ENCODE data around the gene TXNRD2. TPM values are rescaled to one million over a fixed set of nuclear protein-coding genes. Genes with fewer than 3 reads are reported as not detected.

The TXNRD2 gene
- total RNA-seq, 1 experiment from 2014 or later = 29.5 TPM

- TF ChIP-seq TCF7L2 (IDR thresholded peaks at IDR 0.05; ENCODE audit: low read depth, low read length) (no peak), POLR2AphosphoS5 (IDR thresholded peaks at IDR 0.05; ENCODE audit: low read depth, low read length) (no peak), SIN3A (IDR thresholded peaks at IDR 0.05; ENCODE audit: borderline replicate concordance, insufficient read depth, low read depth, low read length) (no peak), CTCF (IDR thresholded peaks at IDR 0.05) (no peak), REST (IDR thresholded peaks at IDR 0.05; ENCODE audit: insufficient read depth in 1 of 2, low read depth in 2 of 2, low read length in 1 of 2) (no peak)
- DNase-seq (ENCODE audit: low read depth, low spot score) = no peak
- intact Hi-C loops (cut with micrococcal nuclease; ENCODE audit: unreplicated experiment) (no loop called here), in situ Hi-C loops (cut with HindIII; ENCODE audit: low pct_unique_long_range_greater_than_20kb, low sequenced_read_pairs) (no loop called here)
- Histone ChIP-seq H3K9me3 (ENCODE audit: control insufficient read depth, insufficient read depth, low read depth, low read length) (no peaks in the 10 kb centered on the region), H3K27me3 (ENCODE audit: control insufficient read depth, insufficient read depth, low read length) (no peaks in the 10 kb centered on the region), H3K36me3 (ENCODE audit: control insufficient read depth, insufficient read depth, low read length) (no peaks in the 10 kb centered on the region), H3K27ac (ENCODE audit: low read length) (no peak overlapping the region), H3K4me3 (ENCODE audit: low read depth in 2 of 2, low read length in 2 of 2) (no peak overlapping the region), H3K4me1 (ENCODE audit: control insufficient read depth, insufficient read depth, low read length) (peaks cover 6% of the 10 kb centered on the region)
- ATAC-seq = no peak
- ChIA-PET POLR2A (no interaction called here), CTCF (no interaction called here)
- no TSS peak for BruUV-seq (replicated peaks)
Observed at GRCh38 chr22:19961201-19961580, 19.6 kb upstream of the TXNRD2 start.

- Histone ChIP-seq H3K4me1 (ENCODE audit: control insufficient read depth, insufficient read depth, low read length) (peaks cover 6% of the 10 kb centered on the region), H3K27me3 (ENCODE audit: control insufficient read depth, insufficient read depth, low read length) (no peaks in the 10 kb centered on the region), H3K27ac (ENCODE audit: low read length) (no peak overlapping the region), H3K4me3 (ENCODE audit: low read depth in 2 of 2, low read length in 2 of 2) (no peak overlapping the region), H3K36me3 (ENCODE audit: control insufficient read depth, insufficient read depth, low read length) (no peaks in the 10 kb centered on the region), H3K9me3 (ENCODE audit: control insufficient read depth, insufficient read depth, low read depth, low read length) (no peaks in the 10 kb centered on the region)
- in situ Hi-C loops (cut with HindIII; ENCODE audit: low pct_unique_long_range_greater_than_20kb, low sequenced_read_pairs) = no loop called here
- ChIA-PET CTCF (no interaction called here), POLR2A (no interaction called here)
- no TSS peak for BruUV-seq (replicated peaks)
- DNase-seq (ENCODE audit: low read depth, low spot score) (no peak), ATAC-seq (no peak)
- TF ChIP-seq REST (IDR thresholded peaks at IDR 0.05; ENCODE audit: insufficient read depth in 1 of 2, low read depth in 2 of 2, low read length in 1 of 2) (no peak), POLR2AphosphoS5 (IDR thresholded peaks at IDR 0.05; ENCODE audit: low read depth, low read length) (no peak), TCF7L2 (IDR thresholded peaks at IDR 0.05; ENCODE audit: low read depth, low read length) (no peak), CTCF (IDR thresholded peaks at IDR 0.05) (no peak), SIN3A (IDR thresholded peaks at IDR 0.05; ENCODE audit: borderline replicate concordance, insufficient read depth, low read depth, low read length) (no peak)
- intact Hi-C loops (cut with micrococcal nuclease; ENCODE audit: unreplicated experiment) = no loop called here
Observed at GRCh38 chr22:19960491-19961200, 19.0 kb upstream of the TXNRD2 start.

Measured in Panc1 (cell line).